CD14-positive monocyte (primary cell): ENCODE results near the gene PUM1. TPM values are rescaled to one million over a fixed set of nuclear protein-coding genes. Genes with fewer than 3 reads are reported as not detected.

ENCODE experiments used
- DNase-seq, 3 donors: peaks; one replicate each; pipeline ENCODE4 v3.0.0-alpha.2; 2011 to 2022
- H2AFZ ChIP-seq: 2 replicates; pipeline ENCODE4 v1.6.0; 2012; ENCODE audit warnings: mild to moderate bottlenecking, low read depth, low read length, inconsistent platforms; ENCODE audit not compliant: insufficient read depth, poor library complexity, severe bottlenecking
- H3K27ac ChIP-seq, 2 donors: 1 replicate in 1 of 2; 2 replicates in 1 of 2; pipeline ENCODE4 v1.5.1; 2012 to 2013; ENCODE audit warnings: low read length in 2 of 2, control low read depth in 1 of 2, inconsistent platforms in 1 of 2, low read depth in 1 of 2, mild to moderate bottlenecking in 1 of 2
- H3K27me3 ChIP-seq, 2 donors: one replicate each; pipeline versions ENCODE4 v1.6.0 to v1.6.1; 2011 to 2013; ENCODE audit warnings: low read length in 2 of 2; ENCODE audit not compliant: control insufficient read depth in 2 of 2, insufficient read depth in 2 of 2
- H3K36me3 ChIP-seq, 2 donors: replicated peaks in 1 of 2; 1 replicate in 1 of 2; 2 replicates in 1 of 2; pipeline versions ENCODE4 v1.5.1 to v1.6.1; 2012 to 2013; ENCODE audit warnings: low read length in 2 of 2, control low read depth in 1 of 2, inconsistent platforms in 1 of 2, mild to moderate bottlenecking in 1 of 2; ENCODE audit not compliant: insufficient read depth in 2 of 2, control insufficient read depth in 1 of 2
- H3K4me1 ChIP-seq, 2 donors: 1 replicate in 1 of 2; 2 replicates in 1 of 2; pipeline versions ENCODE4 v1.5.1 to v1.6.1; 2012 to 2013; ENCODE audit warnings: low read length in 2 of 2, control low read depth in 1 of 2, inconsistent platforms in 1 of 2, mild to moderate bottlenecking in 1 of 2, moderate library complexity in 1 of 2; ENCODE audit not compliant: insufficient read depth in 2 of 2, control insufficient read depth in 1 of 2
- H3K4me2 ChIP-seq: replicated peaks from 2 replicates; pipeline ENCODE3; 2012; ENCODE audit warnings: low read length, moderate library complexity, mild to moderate bottlenecking; ENCODE audit not compliant: poor library complexity, severe bottlenecking; ENCODE audit errors: extremely low read depth
- H3K4me3 ChIP-seq, 3 experiments: fragments of 200-600 bp in 1 of 3; sonication (generic) in 1 of 3; replicated peaks in 1 of 3; 1 replicate in 2 of 3; 2 replicates in 1 of 3; pipeline ENCODE4 v1.5.1; 2011 to 2013; ENCODE audit warnings: low read length in 3 of 3, mild to moderate bottlenecking in 3 of 3, control low read depth in 2 of 3, low read depth in 2 of 3, inconsistent platforms in 1 of 3, moderate library complexity in 1 of 3
- H3K79me2 ChIP-seq: 2 replicates; pipeline ENCODE4 v1.6.0; 2012; ENCODE audit warnings: mild to moderate bottlenecking, control low read depth, inconsistent platforms, low read length, moderate library complexity; ENCODE audit not compliant: insufficient read depth
- H3K9ac ChIP-seq: 2 replicates; pipeline ENCODE4 v1.6.0; 2017; ENCODE audit warnings: low read length, mild to moderate bottlenecking; ENCODE audit not compliant: insufficient read depth, poor library complexity, severe bottlenecking
- H3K9me3 ChIP-seq, 2 donors: replicated peaks in 1 of 2; 1 replicate in 1 of 2; 2 replicates in 1 of 2; pipeline versions ENCODE4 v1.5.1 to v1.6.1; 2012 to 2013; ENCODE audit warnings: low read length in 2 of 2, control low read depth in 1 of 2; ENCODE audit not compliant: control insufficient read depth in 1 of 2, insufficient read depth in 1 of 2
- H4K20me1 ChIP-seq: 2 replicates; pipeline ENCODE4 v1.6.0; 2012; ENCODE audit warnings: mild to moderate bottlenecking, low read length, control low read depth, moderate library complexity; ENCODE audit not compliant: insufficient read depth
- H3K27ac Mint-ChIP-seq, 7 donors: one replicate each; pipeline ENCODE4 v1.8.0; 2020; ENCODE audit warnings: mild to moderate bottlenecking in 7 of 7, mixed read lengths in 7 of 7, moderate library complexity in 6 of 7, inconsistent platforms in 2 of 7
- H3K27me3 Mint-ChIP-seq, 3 donors: one replicate each; pipeline ENCODE4 v1.8.0; 2021 to 2022; ENCODE audit warnings: low read depth in 3 of 3, mild to moderate bottlenecking in 3 of 3, mixed read lengths in 3 of 3, moderate library complexity in 3 of 3, inconsistent platforms in 1 of 3
- H3K36me3 Mint-ChIP-seq, 2 donors: one replicate each; pipeline ENCODE4 v1.8.0; 2020; ENCODE audit warnings: mixed read lengths in 2 of 2, inconsistent platforms in 1 of 2, mild to moderate bottlenecking in 1 of 2
- H3K4me1 Mint-ChIP-seq: one replicate; pipeline ENCODE4 v1.8.0; 2020; ENCODE audit warnings: mild to moderate bottlenecking, mixed read lengths
- H3K4me3 Mint-ChIP-seq, 2 donors: one replicate each; pipeline ENCODE4 v1.8.0; 2020; ENCODE audit warnings: mild to moderate bottlenecking in 2 of 2, mixed read lengths in 2 of 2, moderate library complexity in 1 of 2
- H3K9me3 Mint-ChIP-seq, 7 donors: one replicate each; pipeline ENCODE4 v1.8.0; 2020 to 2022; ENCODE audit warnings: mixed read lengths in 7 of 7, mild to moderate bottlenecking in 6 of 7, moderate library complexity in 6 of 7, inconsistent platforms in 2 of 7
- CTCF ChIP-seq: fragments of 200-600 bp; IDR thresholded peaks from one replicate; pipeline ENCODE4 v1.8.0; 2022; ENCODE audit warnings: antibody characterized with exemption, mild to moderate bottlenecking
- WGBS: methylation state at CpG from one replicate; pipeline ENCODE4 v1.1.5; 2013; ENCODE audit warnings: missing lambda C conversion rate; ENCODE audit not compliant: insufficient coverage; 5-methylcytosine and 5-hydroxymethylcytosine counted together
- intact Hi-C, 2 donors: fragments of 100-400 bp; cut with micrococcal nuclease; formaldehyde crosslinking; loops; one replicate each; pipeline versions ENCODE4 v1.15.0 to v1.15.1; 2023
- polyA plus RNA-seq, 3 donors: library from polyadenylated mRNA; depleted of rRNA in 1 of 3; unstranded in 2 of 3; stranded (reverse) in 1 of 3; fragments of 300-500 nt in 2 of 3; fragments of >200 nt in 1 of 3; fragmentation: Illumina TruSeq in 2 of 3; gene quantifications; 1 replicate in 2 of 3; 2 replicates in 1 of 3; pipeline ENCODE4 v1.2.3, GENCODE V29; 2012 to 2021

The PUM1 gene
- polyA plus RNA-seq, 3 donors: 55.0 to 86.1 (median 62.4) TPM

- peaks cover 0 to 32% of the 10 kb centered on the region in 2 donors for H3K27me3 ChIP-seq
- intact Hi-C loops: loop anchor here in 1 of 2 donors (2.0 kb wide), 1 partner anchor 69 kb away; no protein-coding TSS in a partner anchor
Measured at GRCh38 chr1:30899577-30900389, 165.7 kb downstream of the PUM1 start.

More at GRCh38 chr1:30899577-30900389, 165.7 kb downstream of the PUM1 start:
- Mint-ChIP-seq H3K36me3 (no peaks in the 10 kb centered on the region), H3K4me1 (peaks cover 7% of the 10 kb centered on the region), H3K4me3 (peak overlapping the region; percentile 38 to 66), H3K27ac (no peak overlapping the region), H3K27me3 (peaks cover 38 to 70% (median 55%) of the 10 kb centered on the region in 3 donors), H3K9me3 (peaks cover 0 to 1% (median 0%) of the 10 kb centered on the region in 7 donors)
- WGBS: 88% methylated on average over 6 of the region's 13 CpGs
- Histone ChIP-seq H3K79me2 (no peaks in the 10 kb centered on the region), H3K4me3 (no peak overlapping the region), H3K4me2 (no peak overlapping the region), H3K4me1 (peaks cover 0 to 5% of the 10 kb centered on the region in 2 donors), H2AFZ (no peak overlapping the region), H4K20me1 (no peaks in the 10 kb centered on the region), H3K36me3 (no peaks in the 10 kb centered on the region), H3K9ac (no peak overlapping the region), H3K9me3 (no peaks in the 10 kb centered on the region), H3K27ac (no peak overlapping the region)
- DNase-seq: no peak
- no peak for TF ChIP-seq CTCF
